Erythroblast (primary cell): ENCODE results near the gene ANKRD44.

Experiments used
- GATA1 ChIP-seq: IDR thresholded peaks from 2 replicates; pipeline ENCODE4 v1.6.1; 2011; ENCODE audit warnings: low read depth, mild to moderate bottlenecking, control low read depth, low read length, moderate library complexity
- POLR2A ChIP-seq: IDR thresholded peaks from 2 replicates; pipeline ENCODE4 v1.6.1; 2011; ENCODE audit warnings: mild to moderate bottlenecking, low read length

DNA sequence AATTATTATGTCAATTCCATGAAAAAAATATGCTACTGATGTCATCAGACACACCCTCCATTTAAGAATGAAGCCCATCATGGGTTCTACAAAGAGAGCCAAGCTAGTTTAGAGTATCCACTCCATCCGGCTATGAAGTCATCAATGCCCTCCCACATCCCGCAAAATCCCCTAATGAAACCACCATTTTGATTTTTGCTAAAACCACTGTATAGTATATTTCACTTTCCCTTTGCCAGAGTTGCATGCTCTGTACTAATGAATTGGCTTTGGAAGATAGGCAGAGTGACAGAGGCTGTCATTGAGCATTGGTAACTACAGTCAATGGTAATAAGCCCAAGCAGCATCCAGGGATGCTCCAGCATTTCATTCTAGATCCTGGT, 118.6 kb downstream of the ANKRD44 start:
- TF ChIP-seq POLR2A = no peak
- no peak for TF ChIP-seq GATA1
